GM18858 (cell line): ENCODE results near the gene RHBDL1.
A peak's percentile ranks its signal among the peaks of the same experiment; 100 is the strongest.

Source experiments
- ATAC-seq: cut with Tn5 transposase; IDR thresholded peaks from one replicate; pipeline ENCODE4 v1.9.1; 2021; ENCODE audit not compliant: unreplicated experiment

RHBDL1 gene

DNA sequence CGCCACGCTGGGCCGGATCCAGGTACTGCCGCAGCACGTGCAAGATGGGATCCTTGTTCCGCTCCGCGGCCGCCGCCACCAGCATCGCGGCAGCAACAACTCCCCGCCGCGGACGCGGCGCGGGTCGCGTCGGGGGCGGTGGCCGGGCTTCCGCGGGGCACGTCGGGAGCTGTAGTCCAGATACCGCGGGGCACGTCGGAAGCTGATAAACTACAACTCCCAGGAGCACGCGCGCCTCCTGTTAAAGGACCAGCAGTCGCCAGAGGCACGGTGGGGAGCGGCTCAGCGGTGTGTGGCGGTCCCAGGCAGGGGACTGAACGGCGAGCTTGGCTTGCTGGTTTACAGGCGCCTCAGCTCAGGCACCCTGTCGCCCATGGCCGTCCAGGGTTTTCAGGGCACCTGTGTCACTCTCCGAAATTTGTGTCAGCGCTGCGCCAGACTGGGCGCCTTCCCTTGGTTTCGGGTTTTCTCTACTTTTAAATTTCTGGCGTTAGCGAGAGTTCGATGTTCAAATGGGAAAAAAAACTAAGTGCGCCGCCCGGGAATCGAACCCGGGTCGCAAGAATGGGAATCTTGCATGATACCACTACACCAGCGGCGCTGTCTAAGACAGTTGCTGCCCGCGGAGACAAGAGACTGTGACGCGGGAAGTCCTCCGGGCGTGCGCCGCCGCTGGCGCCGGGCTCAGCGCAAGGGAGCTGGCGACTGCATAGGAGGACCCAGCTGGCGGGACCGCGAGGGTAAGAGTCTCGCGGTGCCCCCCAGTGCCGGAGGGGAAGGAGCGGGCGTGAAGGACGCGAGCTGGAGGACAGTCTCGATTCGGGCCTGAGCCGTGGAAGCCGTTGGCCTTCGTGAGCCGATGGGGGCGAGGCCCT lies 39.0 kb upstream of the RHBDL1 start, which contains the start of gene METTL26:
Gene METTL26, minus strand, starts transcription at position 100 of the 875 bp plus-strand sequence. Its CDS starts 15 bp downstream, at position 85.
- ATAC-seq = peak; percentile 59

DNA sequence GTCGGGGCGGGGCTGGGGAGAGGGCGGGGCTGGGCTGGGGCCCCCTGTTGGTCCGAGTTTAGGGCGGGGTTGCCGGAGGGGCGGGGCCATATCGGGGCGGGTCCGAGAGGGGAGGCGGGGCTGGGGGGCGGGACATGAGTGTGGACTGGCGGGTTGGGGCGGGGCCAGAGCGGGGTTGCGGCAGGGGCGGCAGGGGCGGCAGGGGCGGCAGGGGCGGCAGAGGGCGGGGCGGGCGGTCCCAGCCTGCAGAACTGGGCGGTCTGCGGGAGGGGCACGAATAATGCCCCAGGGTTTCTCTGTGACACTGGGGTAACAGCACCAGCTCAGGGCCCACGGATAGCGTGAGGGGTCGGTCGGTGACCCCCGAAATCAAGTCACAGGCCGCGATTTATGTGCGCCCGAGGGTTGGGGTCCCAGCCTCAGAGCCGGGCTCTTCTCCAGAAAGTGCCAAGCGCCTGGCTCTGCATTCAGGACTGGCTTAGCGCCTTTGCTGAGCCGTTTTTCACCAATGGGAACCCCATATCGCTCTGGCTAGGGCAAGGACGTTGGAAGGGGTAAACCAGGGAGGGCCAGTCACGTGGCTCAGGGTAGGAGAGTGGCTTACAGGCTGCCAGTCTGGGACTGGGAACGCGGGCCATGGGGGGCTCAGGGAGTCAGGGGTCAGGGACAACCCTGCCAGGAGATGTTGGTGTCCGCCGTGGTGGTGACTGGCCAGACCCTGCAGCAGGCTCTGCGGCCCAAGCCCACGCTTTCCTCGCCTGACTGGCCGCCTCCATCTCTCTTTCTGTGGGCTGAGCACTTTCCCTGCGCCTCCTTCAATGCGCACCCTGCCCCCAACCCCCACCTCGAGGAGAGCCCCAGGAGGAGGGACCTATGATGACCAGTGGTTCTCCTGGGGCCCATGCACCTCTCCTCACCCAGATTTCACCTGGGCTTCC lies 38.1 kb upstream of the RHBDL1 start:
- ATAC-seq = no peak

DNA sequence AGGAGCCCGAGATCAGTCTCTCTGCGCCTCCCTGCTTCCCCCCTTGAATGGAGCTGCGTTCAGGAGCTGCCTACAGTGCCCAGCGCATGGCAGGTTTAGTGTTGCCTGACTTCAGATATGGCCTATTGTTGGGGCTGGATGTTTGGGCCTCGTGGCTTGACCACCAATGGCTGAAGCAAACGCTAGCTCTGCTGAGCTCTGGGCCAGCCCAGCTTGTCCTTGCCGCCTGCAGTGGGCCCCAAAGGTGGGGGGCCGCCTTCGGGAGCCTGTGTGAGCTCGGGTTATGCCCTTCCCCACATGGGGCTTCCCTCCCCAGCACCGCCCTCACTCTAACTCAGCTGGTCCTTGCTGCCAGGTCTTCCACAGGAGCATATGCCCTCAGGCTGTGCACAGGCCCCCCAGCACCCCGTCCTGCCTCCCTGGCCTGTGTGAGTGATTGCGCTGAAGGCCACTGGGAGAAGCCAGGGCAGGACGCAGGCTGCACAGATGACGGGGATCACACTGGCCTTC lies 37.4 kb upstream of the RHBDL1 start:
- no peak for ATAC-seq

DNA sequence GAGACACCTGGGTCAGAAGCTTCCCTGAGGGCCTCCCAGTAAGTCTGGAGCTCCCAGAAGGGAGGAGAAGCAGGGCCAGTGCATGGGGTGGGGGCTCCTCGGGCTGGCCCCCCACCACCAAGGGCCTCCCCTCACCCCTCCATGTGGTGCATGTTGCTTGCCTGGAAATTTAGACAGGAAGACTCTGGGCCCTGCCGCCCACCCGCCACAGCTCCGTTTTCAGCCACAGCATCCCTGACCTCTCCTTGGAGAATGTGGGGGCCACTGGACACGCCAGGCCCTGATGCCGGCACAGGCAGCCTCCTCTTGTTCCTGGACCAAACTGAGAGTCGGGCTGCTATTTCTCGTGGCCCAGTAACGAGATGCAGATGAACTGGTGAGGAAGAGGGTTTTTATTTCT lies 36.6 kb upstream of the RHBDL1 start:
- no peak for ATAC-seq

DNA sequence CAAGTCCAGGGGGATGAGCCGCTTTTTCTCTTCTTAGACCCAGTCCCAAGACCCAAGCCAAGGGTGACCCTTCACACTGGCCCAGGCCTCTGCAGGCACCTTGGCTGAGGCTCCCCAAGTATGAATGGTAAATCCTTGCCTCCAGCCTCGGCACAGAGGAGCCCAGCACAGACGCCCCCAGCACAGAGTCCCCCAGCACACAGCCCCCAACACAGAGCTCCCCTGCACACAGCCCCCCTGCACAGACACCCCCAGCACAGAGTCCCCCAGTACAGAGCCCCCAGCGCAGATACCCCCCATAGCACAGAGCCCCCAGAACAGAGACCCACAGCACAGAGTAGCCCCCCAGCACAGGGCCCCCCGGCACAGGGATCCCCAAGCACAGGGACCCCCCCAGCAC lies 34.9 kb upstream of the RHBDL1 start:
- no peak for ATAC-seq

DNA sequence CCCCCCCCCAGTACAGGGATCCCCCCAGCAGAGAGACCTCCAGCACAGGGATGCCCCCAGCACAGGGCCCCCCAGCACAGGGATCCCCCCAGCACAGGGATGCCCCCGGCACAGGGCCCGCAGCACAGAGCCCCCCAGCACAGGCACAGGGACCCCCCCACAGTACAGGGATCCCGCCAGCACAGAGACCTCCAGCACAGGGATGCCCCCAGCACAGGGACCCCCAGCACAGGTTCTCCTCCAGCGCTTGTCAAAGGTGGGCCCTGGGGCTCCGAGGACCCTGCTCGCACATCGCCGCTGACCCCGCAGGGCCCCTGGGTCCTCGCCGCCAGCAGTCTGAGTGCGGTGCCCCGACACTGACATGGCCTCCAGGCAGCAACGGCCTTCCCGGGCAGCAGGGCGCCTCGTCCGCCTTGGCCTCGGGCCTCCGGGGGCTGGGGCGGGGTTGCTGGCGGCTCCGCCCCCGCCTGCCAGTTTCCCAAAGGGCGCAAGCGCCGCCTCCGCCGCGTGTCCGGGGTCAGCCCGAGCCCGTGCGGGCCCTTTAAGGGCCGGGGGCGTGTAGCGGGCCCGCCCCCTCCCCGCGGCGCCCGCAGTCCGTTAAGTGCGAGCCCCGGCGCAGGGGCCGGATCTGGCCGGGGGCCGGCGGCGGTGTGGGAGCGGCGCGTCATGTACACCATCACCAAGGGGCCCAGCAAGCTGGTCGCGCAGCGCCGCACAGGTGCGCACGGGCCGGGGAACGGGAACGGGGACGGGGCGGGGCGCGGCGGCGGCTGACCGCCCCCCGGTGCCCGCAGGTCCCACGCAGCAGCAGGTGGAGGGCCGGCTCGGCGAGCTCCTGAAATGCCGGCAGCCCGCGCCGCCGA lies 33.9 kb upstream of the RHBDL1 start, which contains the start of gene MCRIP2:
Gene MCRIP2, plus strand, starts transcription at position 503 of the 863 bp plus-strand sequence. Its CDS starts 164 bp downstream, at position 667.
- no peak for ATAC-seq

DNA sequence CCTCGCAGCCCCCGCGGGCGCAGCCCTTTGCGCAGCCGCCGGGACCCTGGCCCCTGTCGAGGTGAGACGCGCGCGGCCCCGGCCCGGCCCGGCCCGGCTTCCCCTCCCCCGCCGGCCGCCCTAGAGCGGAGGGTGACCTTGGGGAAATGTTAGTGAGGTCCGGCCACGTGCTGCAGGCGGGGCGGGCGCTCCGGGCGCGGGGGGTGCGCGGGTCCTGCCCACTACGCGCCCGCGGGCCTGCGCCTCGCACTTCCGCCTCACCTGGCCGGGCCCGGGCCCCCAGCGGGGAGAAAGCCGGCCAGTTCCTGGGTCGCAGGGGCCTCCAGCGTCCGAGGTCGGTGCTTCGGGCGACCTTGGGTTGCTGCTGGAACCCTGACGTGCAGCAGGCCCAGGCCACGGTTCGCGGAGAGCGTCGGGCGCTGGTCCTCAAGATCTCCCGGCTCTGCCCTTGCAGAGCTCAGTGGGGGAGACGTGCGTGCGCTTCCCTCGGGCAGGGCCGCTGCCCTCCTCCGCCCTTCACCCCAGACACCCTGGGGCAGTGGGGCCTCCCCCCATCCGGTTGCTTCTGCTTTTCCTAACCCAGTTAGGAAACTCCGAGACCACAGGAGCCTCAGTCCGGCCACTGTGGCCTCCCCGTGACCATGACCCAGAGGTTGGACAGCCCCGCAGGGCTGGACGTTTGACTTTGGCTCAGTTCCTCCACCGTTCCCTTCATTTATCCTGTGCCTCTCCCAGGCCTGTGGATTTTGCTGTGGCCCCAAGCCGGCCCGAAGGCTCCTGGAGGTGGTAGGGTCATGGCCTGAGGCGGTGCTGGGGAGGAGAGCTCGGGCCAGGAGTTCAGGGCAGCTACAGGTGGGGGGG lies 33.1 kb upstream of the RHBDL1 start:
- ATAC-seq = no peak

DNA sequence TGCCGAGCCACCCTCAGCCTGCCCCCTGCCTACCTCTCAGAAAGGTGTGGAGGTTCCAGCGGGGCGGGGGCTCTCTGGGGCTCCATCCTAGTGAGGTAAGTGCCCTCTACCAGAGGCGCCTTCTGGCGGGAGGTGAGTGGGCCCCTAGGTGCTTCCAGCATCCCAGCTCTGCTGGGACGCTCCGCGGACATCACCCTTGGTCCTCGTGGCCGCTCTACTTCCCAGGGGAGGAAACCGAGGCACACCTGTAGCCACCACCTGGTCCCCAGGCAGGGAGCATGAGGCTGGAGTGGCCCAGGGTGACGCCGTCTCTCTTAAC lies 32.5 kb upstream of the RHBDL1 start:
- ATAC-seq = no peak

DNA sequence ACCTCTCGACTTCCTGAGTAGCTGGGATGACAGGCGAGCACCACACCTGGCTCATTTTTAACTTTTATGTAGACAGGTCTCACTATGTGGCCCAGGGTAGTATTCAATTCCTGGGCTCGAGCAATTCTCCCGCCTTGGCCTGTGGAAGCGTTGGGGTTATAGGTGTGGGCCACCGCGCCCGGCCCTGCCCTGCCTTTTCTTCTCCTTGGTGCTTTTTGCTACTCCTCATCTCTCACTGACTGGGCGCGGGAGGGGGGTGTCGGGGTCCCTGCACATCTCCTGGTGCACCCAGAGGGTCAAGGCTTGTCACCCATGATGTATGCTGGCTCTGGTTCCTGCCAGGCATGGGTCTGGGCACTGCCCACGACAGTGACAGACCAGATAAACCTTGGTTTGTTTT lies 30.9 kb upstream of the RHBDL1 start:
- ATAC-seq = no peak

DNA sequence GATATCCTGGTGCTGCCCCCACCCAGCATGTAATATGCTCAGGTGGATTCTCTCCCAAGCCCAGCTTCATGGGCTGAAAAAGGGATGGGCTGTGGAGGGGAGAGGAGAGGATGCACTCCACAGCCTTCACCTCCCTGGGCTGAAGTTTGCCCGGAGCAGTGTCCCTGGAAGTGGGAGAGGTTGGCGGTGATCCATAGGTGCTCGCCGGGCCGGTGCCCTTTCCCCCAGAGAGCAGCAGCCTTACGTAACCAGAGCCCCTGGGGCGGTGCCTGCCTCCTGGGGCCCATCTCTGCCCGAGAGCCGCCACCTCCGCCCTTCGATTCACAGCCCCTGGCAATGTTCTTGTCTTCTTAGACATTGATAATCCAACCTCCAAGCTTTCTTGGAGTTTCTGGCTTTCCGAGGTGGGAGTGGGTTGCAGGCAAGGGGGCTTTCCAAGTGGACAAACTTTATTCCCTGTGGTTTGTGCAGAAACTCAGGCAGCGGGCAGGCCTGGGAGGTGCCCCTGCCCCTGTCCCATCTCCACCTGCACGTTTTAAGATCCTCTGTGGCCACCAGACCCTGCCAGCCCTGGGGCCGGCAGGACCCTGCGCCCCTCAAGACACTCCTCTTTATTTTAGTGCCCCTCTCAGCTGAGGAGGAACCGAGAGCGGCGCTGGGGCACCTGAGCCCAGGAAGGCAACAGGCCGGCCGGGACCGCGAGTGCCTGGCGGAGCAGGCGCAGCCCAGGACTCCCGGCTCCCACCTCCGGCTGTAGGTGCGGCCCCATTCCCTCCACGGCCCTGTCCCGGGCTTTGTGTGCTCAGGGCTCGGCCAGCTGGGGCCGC lies 29.4 kb upstream of the RHBDL1 start:
- ATAC-seq = no peak

DNA sequence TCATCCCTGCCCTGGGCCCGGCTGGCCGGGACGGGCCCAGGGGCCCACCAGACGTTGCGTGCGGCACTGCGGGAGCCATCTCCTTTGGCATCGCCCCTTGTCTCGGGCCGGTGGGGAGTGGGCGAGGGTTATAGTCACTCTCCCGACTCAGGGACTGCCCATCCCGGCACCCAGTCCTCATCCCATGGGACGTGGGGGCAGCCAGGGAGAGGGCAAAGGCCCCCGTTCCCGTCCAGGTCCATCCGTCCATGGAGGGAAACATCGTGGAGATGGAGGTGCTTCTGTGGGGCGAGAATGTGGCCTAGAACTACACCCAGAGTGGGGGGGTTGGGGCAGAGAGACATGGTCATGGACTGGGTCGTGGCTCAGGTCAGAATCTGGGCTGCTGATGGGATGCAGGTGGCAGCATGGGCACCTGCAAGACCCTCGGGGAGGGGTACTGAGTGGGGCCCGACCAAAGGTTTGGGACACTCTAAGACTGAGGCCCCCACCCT lies 28.7 kb upstream of the RHBDL1 start:
- ATAC-seq = no peak

DNA sequence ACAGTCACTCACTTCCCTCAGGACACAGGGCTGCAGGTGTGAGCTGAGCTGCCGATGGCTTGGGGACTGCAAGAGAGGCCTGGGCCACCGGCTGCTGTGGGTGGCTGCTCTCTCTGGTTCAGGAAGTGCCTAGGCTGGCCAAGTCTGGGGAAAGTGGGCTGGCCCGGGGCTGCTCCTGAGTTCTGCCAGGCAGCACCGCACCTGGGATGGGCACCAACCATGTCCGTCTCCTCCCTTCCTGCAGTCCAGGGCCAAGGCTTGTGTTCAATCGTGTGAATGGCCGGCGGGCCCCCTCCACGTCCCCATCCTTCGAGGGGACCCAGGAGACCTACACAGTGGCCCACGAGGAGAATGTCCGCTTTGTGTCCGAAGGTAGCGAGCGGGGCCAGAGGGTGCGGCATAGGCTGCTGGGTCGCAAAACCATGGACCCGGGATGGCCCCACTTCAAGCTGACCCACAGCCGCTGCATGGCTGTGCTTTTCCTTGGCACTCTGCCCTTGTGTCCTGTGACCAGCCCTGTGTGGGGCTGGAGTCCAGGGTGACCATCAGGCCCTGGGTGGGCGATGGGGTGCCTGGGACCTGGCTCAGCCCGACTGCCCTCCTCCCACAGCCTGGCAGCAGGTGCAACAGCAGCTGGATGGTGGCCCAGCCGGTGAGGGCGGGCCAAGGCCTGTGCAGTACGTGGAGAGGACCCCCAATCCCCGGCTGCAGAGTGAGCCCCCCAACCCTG lies 28.1 kb upstream of the RHBDL1 start:
- no peak for ATAC-seq

DNA sequence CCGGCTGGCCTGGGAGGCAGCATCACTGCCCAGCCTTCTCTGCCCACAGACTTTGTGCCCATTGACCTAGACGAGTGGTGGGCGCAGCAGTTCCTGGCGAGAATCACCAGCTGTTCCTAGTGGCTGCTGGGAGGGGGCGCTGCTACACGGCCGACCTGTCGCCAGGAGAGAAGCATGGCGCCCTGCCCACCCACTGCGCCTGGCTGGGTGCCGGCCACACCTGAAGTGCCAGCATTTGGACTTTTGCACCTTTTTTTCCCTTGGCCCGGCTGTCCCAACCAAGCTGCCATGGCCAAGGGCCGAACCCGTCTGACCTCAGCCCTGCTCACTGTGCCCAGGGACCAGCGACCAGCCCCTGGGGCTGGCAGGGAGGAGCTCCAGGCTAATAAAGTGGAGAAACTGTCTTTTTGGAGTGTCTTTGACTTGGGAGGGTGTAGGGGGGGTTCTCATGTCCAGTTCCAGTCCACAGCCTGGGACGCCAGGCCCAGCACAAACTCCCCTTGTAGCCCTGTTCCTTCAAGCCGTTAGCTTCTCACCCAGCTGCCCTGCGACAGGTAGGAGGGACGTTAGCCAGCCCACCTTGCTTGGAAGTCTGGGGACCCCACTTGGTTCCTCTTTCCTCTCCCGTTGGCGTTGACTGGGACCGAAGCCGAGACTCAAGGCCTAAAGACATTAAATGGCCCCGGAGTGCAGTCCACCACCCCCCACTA lies 27.2 kb upstream of the RHBDL1 start:
- ATAC-seq = no peak

DNA sequence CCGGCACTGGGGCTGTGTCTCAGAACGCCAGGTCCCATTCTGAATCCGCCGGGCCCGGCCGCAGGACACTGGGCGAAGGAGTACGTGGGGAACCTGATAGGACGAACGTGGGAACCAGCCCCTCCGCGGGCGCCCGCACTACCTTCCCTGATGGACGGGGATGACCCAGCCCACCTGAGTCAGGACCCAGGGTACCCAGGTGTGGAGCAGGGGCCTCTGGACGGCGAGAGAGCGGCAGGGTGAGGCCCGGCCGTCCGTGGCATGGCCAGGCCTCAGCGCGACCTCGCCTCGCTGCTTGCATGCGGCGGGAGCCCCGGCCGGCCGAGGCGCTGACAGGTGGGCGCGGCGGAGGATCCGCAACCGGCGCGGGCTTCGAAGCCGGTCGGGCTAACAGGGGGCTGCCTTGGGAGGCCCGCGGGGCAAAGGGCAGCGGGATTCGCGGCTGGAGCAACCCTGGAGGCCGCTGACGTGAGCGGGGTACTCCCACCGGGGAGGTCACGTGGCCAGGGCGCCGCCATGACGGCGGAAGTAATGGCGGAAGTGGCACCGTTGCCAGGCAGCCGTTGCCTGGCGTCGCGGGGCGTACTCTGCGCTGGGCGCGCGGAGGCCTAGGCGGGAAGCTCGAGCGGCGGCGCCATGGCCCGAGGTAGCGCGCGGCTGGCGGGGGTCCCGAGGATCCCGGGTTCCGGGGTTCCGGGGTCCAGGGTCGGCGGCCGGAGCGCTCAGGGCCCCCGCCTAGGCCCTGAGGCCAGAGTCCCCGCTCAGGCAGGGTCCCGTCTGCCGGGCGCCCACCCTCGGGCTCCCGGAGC lies 26.5 kb upstream of the RHBDL1 start, which contains the start of gene WDR90:
Gene WDR90, plus strand, starts transcription at position 585 of the 809 bp plus-strand sequence. Its CDS starts 52 bp downstream, at position 637.
- ATAC-seq = peak; percentile 77

DNA sequence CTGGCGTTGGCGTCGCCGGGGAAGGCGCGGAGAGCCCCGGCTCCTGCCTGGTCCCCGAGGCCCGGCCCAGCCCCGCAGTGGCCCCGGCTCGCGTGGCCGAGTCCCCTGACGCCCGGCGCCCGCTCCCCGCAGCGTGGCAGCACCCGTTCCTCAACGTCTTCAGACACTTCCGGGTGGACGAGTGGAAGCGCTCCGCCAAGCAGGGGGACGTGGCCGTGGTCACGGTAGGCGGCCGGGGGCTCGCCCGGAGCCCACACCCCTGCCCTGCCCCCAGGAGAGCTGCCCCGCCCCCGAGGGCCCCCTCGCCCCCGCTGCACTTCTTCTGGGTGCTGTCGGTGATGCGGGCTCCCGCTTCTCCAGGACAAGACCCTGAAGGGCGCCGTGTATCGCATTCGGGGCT lies 25.8 kb upstream of the RHBDL1 start:
- ATAC-seq = no peak

DNA sequence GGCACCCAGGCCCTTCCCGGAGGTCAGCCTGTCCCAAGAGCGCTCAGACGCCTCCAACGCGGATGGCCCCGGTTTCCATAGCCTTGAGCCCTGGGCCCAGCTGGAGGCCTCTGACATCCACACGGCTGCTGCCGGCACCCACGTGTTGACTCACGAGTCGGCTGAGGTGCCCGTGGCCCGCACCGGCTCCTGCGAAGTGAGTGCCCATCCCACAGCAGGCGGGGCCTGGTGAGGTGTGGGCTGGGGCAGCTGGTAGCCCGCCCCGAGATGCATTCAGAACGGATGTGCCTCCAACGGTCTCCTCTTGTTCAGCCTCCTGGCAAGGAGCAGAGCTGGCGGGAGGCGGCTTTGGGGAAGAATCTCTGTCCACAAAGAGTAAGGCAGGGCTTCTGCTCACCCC lies 23.6 kb upstream of the RHBDL1 start:
- ATAC-seq = no peak
